WTC11 (cell line): Measurements from ENCODE around the gene APOA4.

Experiments used
- FOXP1 ChIP-seq: sonication (generic); formaldehyde crosslinking; IDR thresholded peaks from 2 replicates; pipeline ENCODE4 v1.8.0; 2022; ENCODE audit warnings: missing genetic modification reagents, mild to moderate bottlenecking, moderate library complexity, borderline replicate concordance
- MXD4 ChIP-seq: fragments of 250-450 bp; sonication (Bioruptor Pico); IDR thresholded peaks from 2 replicates; pipeline ENCODE4 v1.8.0; 2021; ENCODE audit warnings: mild to moderate bottlenecking, moderate library complexity, borderline replicate concordance
- TEAD4 ChIP-seq: sonication (generic); formaldehyde crosslinking; IDR thresholded peaks from 2 replicates; pipeline ENCODE4 v1.8.0; 2022; ENCODE audit warnings: mild to moderate bottlenecking, missing genetic modification reagents
- TF ChIP-seq, protein P1 (sequence below): fragments of 200-600 bp; IDR thresholded peaks from 2 replicates; pipeline ENCODE4 v1.8.0; 2022; ENCODE audit warnings: antibody characterized with exemption
- TF ChIP-seq, protein P2 (sequence below): sonication (generic); formaldehyde crosslinking; conservative IDR thresholded peaks from 2 replicates; pipeline ENCODE4 v1.8.1; 2022; ENCODE audit warnings: mild to moderate bottlenecking, missing genetic modification reagents
- TF ChIP-seq, protein P3 (sequence below): sonication (generic); formaldehyde crosslinking; IDR thresholded peaks from 2 replicates; pipeline ENCODE4 v1.8.1; 2023; ENCODE audit warnings: mild to moderate bottlenecking, moderate library complexity, missing genetic modification reagents

DNA sequence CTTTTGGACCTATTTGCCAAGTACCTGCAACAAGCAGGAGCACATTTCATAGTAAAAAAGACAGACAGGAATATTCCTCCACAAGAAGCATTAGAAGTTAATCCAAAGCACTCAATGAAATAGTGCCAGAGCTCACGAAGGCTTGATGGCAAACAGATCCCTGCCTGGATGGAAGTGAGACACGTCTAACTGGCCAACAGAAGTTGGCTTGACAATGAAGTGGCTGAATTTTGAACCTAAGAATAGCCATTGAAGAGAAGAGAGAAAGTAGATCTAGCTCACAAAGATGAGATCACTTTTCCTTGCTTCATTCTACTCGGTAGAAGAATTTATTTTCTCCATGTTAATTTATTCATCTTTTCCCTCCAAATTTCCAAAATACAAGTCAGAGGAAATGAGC, 45.0 kb upstream of the APOA4 start:
- TF ChIP-seq, protein P1, sequence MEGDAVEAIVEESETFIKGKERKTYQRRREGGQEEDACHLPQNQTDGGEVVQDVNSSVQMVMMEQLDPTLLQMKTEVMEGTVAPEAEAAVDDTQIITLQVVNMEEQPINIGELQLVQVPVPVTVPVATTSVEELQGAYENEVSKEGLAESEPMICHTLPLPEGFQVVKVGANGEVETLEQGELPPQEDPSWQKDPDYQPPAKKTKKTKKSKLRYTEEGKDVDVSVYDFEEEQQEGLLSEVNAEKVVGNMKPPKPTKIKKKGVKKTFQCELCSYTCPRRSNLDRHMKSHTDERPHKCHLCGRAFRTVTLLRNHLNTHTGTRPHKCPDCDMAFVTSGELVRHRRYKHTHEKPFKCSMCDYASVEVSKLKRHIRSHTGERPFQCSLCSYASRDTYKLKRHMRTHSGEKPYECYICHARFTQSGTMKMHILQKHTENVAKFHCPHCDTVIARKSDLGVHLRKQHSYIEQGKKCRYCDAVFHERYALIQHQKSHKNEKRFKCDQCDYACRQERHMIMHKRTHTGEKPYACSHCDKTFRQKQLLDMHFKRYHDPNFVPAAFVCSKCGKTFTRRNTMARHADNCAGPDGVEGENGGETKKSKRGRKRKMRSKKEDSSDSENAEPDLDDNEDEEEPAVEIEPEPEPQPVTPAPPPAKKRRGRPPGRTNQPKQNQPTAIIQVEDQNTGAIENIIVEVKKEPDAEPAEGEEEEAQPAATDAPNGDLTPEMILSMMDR, result no peak
- TF ChIP-seq TEAD4 (CRISPR knock-in tag), result no peak
- TF ChIP-seq, protein P2, sequence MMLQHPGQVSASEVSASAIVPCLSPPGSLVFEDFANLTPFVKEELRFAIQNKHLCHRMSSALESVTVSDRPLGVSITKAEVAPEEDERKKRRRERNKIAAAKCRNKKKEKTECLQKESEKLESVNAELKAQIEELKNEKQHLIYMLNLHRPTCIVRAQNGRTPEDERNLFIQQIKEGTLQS (CRISPR knock-in tag), result no peak
- TF ChIP-seq FOXP1 (CRISPR knock-in tag), result no peak
- TF ChIP-seq MXD4 (CRISPR knock-in tag), result no peak
- TF ChIP-seq, protein P3, sequence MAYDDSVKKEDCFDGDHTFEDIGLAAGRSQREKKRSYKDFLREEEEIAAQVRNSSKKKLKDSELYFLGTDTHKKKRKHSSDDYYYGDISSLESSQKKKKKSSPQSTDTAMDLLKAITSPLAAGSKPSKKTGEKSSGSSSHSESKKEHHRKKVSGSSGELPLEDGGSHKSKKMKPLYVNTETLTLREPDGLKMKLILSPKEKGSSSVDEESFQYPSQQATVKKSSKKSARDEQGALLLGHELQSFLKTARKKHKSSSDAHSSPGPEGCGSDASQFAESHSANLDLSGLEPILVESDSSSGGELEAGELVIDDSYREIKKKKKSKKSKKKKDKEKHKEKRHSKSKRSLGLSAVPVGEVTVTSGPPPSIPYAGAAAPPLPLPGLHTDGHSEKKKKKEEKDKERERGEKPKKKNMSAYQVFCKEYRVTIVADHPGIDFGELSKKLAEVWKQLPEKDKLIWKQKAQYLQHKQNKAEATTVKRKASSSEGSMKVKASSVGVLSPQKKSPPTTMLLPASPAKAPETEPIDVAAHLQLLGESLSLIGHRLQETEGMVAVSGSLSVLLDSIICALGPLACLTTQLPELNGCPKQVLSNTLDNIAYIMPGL (CRISPR knock-in tag), result no peak
